Hepatocyte (in vitro differentiated cells): ENCODE data around the gene TCEAL5.

Experiments
- EZH2 ChIP-seq: fragments of 200-600 bp; sonication (generic); IDR thresholded peaks from 2 replicates; pipeline ENCODE4 v1.6.1; 2016; ENCODE audit warnings: antibody characterized with exemption, mild to moderate bottlenecking, borderline replicate concordance
- TF ChIP-seq, protein P1 (sequence below): fragments of 200-600 bp; sonication (generic); IDR thresholded peaks from 2 replicates; pipeline ENCODE4 v1.5.1; 2016; ENCODE audit warnings: antibody characterized with exemption, mild to moderate bottlenecking; ENCODE audit not compliant: poor library complexity

DNA sequence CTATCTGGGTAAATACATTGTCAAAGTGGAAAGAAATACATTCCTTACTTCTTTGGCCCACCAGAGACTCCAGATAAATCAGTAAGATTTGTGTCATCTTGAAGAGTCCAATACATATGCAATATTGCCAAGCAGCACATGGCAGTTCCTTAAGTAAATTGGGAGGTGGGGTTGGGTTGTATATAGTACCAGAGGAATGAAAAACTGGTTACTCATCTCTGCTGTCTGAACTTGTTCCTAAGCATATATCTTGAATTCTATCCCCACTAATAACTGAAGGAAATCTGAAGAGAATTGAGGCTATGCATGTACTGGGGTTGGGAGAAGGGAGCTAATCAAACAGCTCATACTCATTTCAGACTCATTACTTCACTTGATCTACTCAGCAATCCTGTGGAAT lies 36.4 kb downstream of the TCEAL5 start:
- TF ChIP-seq, protein P1, sequence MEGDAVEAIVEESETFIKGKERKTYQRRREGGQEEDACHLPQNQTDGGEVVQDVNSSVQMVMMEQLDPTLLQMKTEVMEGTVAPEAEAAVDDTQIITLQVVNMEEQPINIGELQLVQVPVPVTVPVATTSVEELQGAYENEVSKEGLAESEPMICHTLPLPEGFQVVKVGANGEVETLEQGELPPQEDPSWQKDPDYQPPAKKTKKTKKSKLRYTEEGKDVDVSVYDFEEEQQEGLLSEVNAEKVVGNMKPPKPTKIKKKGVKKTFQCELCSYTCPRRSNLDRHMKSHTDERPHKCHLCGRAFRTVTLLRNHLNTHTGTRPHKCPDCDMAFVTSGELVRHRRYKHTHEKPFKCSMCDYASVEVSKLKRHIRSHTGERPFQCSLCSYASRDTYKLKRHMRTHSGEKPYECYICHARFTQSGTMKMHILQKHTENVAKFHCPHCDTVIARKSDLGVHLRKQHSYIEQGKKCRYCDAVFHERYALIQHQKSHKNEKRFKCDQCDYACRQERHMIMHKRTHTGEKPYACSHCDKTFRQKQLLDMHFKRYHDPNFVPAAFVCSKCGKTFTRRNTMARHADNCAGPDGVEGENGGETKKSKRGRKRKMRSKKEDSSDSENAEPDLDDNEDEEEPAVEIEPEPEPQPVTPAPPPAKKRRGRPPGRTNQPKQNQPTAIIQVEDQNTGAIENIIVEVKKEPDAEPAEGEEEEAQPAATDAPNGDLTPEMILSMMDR: no peak
- TF ChIP-seq EZH2: no peak
